ENCODE results near the gene FAM43A. TPM values are rescaled to one million over a fixed set of nuclear protein-coding genes. Genes with fewer than 3 reads are reported as not detected.

Gene FAM43A
- total and polyA plus RNA-seq, 10 of the 15 experiments (the other 5 are each of a cell fraction or from before 2014, with no cell fraction given) = 0.27 to 5.0 (median 1.1) TPM

DNA sequence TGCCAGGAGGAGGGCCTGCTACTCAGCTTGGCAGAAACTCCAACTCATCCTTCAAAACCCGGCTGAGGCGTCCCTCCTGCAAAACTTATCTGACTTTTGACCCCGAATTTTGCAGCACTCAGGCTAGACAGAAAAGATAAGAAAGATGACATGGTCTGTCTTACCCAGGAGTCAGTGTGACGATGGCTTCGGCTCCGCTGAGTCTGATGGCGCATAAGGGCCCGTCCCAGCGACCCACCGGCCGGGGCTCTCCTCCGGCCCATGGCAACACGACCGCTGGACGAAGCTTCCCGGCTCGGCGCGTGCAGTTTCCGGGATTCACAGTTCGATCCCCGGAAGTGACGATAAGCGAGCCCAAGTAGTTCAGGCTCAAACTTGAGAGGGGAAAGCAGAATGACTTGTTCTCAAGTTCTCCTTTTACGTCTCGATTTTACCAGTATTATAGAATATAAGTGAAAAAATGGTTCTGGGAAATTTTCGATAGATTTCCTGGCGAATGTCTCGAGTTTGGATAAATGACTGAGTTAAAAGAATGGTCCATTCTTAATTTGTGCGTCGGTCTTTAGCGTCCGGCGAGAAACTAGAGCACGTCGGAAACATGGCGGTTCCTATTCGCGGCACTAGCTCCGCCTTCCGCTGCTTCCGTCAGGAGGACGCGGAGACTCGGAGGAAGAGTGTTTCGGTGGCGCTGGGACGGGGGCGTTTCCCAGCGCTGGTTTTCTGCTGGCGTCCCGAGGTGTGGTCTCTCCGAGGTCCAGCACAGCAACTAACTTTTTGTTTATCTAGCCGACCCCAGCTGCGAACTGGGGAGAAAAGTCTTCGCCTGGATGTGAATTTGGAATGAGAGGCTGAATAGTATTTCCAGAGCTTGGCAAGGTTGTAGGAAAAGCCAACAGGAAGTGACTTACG, 13.5 kb upstream of the FAM43A start, which contains the start of gene LSG1 (continued):
- TF ChIP-seq, protein P1, sequence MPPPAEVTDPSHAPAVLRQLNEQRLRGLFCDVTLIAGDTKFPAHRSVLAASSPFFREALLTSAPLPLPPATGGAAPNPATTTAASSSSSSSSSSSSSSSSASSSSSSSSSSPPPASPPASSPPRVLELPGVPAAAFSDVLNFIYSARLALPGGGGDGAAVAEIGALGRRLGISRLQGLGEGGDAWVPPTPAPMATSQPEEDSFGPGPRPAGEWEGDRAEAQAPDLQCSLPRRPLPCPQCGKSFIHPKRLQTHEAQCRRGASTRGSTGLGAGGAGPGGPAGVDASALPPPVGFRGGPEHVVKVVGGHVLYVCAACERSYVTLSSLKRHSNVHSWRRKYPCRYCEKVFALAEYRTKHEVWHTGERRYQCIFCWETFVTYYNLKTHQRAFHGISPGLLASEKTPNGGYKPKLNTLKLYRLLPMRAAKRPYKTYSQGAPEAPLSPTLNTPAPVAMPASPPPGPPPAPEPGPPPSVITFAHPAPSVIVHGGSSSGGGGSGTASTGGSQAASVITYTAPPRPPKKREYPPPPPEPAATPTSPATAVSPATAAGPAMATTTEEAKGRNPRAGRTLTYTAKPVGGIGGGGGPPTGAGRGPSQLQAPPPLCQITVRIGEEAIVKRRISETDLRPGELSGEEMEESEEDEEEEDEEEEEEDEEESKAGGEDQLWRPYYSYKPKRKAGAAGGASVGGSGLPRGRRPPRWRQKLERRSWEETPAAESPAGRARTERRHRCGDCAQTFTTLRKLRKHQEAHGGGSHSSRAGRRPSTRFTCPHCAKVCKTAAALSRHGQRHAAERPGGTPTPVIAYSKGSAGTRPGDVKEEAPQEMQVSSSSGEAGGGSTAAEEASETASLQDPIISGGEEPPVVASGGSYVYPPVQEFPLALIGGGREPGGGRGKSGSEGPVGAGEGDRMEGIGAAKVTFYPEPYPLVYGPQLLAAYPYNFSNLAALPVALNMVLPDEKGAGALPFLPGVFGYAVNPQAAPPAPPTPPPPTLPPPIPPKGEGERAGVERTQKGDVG (CRISPR knock-in tag; IDR thresholded peaks at IDR 0.05) = no peak
- TF ChIP-seq, protein P2, sequence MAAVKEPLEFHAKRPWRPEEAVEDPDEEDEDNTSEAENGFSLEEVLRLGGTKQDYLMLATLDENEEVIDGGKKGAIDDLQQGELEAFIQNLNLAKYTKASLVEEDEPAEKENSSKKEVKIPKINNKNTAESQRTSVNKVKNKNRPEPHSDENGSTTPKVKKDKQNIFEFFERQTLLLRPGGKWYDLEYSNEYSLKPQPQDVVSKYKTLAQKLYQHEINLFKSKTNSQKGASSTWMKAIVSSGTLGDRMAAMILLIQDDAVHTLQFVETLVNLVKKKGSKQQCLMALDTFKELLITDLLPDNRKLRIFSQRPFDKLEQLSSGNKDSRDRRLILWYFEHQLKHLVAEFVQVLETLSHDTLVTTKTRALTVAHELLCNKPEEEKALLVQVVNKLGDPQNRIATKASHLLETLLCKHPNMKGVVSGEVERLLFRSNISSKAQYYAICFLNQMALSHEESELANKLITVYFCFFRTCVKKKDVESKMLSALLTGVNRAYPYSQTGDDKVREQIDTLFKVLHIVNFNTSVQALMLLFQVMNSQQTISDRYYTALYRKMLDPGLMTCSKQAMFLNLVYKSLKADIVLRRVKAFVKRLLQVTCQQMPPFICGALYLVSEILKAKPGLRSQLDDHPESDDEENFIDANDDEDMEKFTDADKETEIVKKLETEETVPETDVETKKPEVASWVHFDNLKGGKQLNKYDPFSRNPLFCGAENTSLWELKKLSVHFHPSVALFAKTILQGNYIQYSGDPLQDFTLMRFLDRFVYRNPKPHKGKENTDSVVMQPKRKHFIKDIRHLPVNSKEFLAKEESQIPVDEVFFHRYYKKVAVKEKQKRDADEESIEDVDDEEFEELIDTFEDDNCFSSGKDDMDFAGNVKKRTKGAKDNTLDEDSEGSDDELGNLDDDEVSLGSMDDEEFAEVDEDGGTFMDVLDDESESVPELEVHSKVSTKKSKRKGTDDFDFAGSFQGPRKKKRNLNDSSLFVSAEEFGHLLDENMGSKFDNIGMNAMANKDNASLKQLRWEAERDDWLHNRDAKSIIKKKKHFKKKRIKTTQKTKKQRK (IDR thresholded peaks at IDR 0.05; ENCODE audit: low read depth, low read length) = no peak
- peak; percentile 66; the same call in 1 of the 2 replicates for TF ChIP-seq SMARCA5 (IDR thresholded peaks at IDR 0.05)
- no peak for TF ChIP-seq RBBP5 (conservative IDR thresholded peaks at IDR 0.05)
- TF ChIP-seq MYC (IDR thresholded peaks at IDR 0.05; ENCODE audit: insufficient read depth, insufficient read length, insufficient replicate concordance, low read length, severe bottlenecking) = no peak
- peak; percentile 39; the same call in 1 of the 2 replicates for TF ChIP-seq TBL1XR1 (IDR thresholded peaks at IDR 0.05; ENCODE audit: low read depth, low read length)
- TF ChIP-seq, protein P3, sequence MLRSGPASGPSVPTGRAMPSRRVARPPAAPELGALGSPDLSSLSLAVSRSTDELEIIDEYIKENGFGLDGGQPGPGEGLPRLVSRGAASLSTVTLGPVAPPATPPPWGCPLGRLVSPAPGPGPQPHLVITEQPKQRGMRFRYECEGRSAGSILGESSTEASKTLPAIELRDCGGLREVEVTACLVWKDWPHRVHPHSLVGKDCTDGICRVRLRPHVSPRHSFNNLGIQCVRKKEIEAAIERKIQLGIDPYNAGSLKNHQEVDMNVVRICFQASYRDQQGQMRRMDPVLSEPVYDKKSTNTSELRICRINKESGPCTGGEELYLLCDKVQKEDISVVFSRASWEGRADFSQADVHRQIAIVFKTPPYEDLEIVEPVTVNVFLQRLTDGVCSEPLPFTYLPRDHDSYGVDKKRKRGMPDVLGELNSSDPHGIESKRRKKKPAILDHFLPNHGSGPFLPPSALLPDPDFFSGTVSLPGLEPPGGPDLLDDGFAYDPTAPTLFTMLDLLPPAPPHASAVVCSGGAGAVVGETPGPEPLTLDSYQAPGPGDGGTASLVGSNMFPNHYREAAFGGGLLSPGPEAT (IDR thresholded peaks at IDR 0.05; ENCODE audit: low read depth) = peak; percentile 99
- TF ChIP-seq, protein P4, sequence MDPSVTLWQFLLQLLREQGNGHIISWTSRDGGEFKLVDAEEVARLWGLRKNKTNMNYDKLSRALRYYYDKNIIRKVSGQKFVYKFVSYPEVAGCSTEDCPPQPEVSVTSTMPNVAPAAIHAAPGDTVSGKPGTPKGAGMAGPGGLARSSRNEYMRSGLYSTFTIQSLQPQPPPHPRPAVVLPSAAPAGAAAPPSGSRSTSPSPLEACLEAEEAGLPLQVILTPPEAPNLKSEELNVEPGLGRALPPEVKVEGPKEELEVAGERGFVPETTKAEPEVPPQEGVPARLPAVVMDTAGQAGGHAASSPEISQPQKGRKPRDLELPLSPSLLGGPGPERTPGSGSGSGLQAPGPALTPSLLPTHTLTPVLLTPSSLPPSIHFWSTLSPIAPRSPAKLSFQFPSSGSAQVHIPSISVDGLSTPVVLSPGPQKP (IDR thresholded peaks at IDR 0.05; ENCODE audit: low read depth, low read length) = peak; percentile 88
- 0 out of 2 replicates have a peak, but pooled peaks have one; percentile 98 for TF ChIP-seq WRNIP1 (IDR thresholded peaks at IDR 0.05; ENCODE audit: borderline replicate concordance, low read depth, low read length)
- TF ChIP-seq, protein P5, sequence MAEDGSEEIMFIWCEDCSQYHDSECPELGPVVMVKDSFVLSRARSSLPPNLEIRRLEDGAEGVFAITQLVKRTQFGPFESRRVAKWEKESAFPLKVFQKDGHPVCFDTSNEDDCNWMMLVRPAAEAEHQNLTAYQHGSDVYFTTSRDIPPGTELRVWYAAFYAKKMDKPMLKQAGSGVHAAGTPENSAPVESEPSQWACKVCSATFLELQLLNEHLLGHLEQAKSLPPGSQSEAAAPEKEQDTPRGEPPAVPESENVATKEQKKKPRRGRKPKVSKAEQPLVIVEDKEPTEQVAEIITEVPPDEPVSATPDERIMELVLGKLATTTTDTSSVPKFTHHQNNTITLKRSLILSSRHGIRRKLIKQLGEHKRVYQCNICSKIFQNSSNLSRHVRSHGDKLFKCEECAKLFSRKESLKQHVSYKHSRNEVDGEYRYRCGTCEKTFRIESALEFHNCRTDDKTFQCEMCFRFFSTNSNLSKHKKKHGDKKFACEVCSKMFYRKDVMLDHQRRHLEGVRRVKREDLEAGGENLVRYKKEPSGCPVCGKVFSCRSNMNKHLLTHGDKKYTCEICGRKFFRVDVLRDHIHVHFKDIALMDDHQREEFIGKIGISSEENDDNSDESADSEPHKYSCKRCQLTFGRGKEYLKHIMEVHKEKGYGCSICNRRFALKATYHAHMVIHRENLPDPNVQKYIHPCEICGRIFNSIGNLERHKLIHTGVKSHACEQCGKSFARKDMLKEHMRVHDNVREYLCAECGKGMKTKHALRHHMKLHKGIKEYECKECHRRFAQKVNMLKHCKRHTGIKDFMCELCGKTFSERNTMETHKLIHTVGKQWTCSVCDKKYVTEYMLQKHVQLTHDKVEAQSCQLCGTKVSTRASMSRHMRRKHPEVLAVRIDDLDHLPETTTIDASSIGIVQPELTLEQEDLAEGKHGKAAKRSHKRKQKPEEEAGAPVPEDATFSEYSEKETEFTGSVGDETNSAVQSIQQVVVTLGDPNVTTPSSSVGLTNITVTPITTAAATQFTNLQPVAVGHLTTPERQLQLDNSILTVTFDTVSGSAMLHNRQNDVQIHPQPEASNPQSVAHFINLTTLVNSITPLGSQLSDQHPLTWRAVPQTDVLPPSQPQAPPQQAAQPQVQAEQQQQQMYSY (CRISPR knock-in tag; IDR thresholded peaks at IDR 0.05) = no peak
- peak; percentile 58 for TF ChIP-seq RAD51 (IDR thresholded peaks at IDR 0.05)
- TF ChIP-seq MEF2A (IDR thresholded peaks at IDR 0.05; ENCODE audit: insufficient read depth, low read depth, low read length) = 0 out of 2 replicates have a peak, but pooled peaks have one; percentile 57

All from GM12878 (cell line).